Stimulated activated naive CD4-positive, alpha-beta T cell treated with Interleukin-2 at 50 U/mL for 16 hours (primary cell): Measurements from ENCODE around the gene GAREM1.
"Not testable (repeated sequence)": the region's sequence is repeated elsewhere in the genome, so short reads cannot be mapped to it uniquely, and the experiment has no call there.

Source experiments
- DNase-seq: peaks from one replicate; lab custom pipeline; 2025; lab: John Stamatoyannopoulos, UW

The GAREM1 gene

GRCh38 chr18:32368170-32368569, 102.5 kb downstream of the GAREM1 start:
- DNase-seq: no peak

- no peak for DNase-seq
Observed at GRCh38 chr18:32366586-32367538, 103.8 kb downstream of the GAREM1 start.

DNA sequence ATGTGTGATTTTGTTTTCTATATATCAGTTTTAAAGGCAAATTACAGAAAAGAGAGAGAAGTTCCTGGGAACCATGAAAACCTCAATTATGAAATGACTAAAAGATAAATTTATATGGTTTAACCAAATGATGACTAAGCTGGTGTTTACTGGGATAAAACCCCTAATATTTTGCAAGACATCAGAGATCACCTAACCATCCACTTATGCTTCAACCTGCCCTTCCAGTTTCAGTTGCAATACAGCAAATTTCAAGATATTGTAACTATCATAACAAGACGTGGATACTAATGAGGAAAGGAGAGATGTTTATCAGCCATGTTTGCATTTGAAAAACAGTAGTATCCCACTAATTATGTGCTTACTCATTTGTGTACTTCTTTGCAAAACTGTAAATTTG, 108.2 kb downstream of the GAREM1 start:
- no peak for DNase-seq

- no peak for DNase-seq
Observed at GRCh38 chr18:32360682-32361345, 109.9 kb downstream of the GAREM1 start.

GRCh38 chr18:32358529-32358928, 112.2 kb downstream of the GAREM1 start:
- no peak for DNase-seq

GRCh38 chr18:32358075-32358474, 112.6 kb downstream of the GAREM1 start:
- no peak for DNase-seq

DNA sequence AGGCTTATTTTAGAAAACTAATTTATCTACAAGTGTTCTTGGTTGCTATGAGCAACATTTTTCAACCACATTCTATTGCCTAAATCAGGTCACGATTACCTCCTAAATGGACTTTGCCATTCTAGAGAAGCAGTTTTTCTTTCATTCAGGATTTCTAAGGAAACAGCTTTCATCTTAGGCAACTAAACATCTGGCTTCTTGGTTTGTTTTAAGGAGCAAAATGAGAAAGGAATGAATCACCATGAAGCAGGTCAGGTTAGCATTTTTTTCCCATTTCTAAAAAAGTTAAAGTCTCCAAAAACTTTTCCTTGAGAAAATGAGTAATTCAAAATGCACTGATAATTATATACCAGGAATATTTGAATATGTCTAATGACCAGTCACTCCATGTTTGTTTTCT, 114.8 kb downstream of the GAREM1 start:
- no peak for DNase-seq

DNA sequence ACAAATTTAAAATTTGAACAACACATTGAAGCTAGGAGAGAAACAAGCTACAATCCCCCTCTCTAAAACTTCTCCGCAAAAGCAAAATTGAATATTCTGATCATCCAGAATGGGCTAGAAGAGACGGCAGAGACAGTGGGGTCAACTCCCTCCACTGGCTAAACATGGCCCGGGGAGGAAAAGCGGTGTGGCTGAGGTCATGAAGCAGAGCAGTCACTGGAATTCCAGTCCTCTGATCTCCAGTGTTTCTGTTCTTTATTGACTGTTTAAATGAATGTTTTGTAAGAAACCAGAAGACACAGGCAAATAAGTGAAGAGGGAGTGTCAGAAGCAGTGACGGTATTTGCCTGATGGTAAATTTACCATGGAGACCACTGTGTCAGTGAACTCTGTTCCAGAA, 116.2 kb downstream of the GAREM1 start:
- DNase-seq: no peak

DNA sequence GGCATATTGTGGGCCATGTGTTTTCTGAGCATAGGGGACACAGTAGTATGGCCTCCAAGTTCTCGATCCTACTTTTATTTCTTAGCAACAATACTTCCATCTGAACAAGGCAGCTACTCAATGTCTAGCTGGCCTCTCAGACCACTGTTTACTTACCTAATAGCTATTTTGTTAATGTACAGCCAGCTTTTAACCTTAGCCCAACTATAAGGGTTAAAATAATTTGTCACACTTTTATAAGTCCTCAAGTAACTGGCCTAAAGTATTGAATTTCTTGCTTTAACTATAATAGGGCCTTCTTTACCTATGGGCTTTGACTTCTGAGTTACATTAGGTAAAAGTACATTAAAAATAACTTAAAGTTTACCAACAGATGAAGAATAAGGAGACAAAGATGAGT, 117.4 kb downstream of the GAREM1 start:
- DNase-seq: no peak

DNA sequence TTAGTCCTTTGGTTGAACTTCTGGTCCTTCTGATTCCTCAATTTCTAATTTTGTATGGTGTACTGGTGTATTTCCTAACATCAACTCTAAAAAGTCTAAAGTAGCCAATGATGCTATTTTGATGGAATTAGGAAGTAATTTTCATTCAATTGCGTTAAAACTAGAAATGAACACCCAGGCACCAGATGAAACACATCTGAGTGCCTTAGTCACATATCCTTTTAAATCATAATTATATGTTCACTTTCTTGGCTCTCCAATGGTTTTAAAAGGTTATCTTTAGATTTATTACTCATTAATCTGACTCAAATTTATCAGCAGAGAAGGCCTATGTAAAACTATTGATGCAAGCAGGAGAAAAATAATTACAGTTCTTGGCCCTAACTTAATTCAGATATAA, 119.7 kb downstream of the GAREM1 start:
- no peak for DNase-seq

- no peak for DNase-seq
Observed at GRCh38 chr18:32349728-32350395, 120.8 kb downstream of the GAREM1 start.

DNA sequence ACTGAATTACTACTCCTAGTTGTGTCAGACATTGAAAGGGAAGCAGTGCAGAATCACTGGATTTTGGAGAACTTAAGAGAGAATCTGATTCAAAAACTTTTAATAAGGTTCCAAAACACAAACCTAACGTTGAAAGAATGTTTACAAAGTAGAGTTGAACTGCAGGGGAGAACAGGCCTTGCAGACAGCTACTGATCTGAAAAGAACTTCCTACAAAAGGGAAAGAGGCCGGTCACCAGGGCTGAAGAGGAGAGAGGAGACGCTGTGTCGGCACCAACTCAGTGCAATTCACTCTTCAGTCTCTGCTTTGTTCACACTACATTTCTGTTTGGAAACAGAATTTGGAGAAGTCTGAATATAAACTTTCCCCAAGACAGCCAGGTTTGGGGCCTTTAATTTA, 124.0 kb downstream of the GAREM1 start:
- no peak for DNase-seq

DNA sequence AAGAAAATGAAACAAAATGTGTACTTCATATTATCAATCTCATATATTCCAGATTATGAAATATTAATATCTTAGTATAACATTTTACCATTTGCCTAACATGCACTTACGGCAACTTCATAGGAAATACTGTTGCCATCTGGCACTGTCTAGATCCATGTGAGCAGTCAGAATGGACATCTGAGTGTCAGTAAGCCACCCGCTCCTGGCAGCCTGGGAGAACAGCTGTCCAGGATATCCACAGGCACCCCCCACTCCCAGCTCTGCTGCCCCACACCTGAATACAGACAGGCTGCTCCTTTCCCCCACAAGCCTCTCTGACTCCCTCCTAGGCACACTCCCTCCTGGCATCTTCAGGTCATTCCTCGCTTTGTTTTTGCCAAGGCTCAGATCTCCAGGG, 127.0 kb downstream of the GAREM1 start:
- no peak for DNase-seq

GRCh38 chr18:32341112-32341511, 129.6 kb downstream of the GAREM1 start:
- DNase-seq: not testable (repeated sequence)

DNA sequence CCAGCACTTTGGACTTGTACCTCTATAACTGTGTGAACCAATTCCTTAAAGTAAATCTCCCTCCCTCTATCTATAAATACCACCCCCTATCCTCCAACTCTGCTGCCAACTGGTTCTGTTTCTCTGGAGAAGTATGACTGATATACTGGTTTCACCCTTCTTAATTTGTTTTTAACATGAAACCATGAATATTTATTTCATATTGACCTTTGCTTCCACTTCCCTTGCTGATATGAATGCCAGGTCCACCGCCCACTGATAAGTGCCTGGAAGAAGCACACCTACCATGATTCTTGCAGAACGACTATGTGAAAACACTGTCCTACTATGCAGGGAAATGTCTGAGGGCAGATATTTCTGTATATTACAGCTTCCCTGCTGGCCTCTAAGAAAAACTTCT, 131.6 kb downstream of the GAREM1 start:
- DNase-seq: no peak

DNA sequence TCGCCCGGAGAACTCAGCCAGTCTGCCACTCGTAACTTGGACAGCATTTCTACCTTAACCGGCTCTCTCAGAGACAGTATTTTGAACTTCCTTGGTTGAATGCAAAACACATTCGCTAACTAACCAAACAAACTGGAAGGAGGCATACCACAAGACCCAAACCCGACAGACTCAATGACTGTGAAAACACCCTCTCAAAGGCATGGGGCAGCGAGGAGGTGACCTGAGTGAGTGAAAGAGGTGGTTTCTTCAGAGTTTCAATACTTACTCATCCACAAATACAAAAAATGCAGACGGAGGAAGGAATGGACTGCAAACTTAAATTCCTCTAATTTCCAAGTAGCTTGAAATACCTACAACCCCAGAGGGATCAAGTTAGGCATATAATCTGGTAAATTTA, 132.9 kb downstream of the GAREM1 start:
- no peak for DNase-seq

DNA sequence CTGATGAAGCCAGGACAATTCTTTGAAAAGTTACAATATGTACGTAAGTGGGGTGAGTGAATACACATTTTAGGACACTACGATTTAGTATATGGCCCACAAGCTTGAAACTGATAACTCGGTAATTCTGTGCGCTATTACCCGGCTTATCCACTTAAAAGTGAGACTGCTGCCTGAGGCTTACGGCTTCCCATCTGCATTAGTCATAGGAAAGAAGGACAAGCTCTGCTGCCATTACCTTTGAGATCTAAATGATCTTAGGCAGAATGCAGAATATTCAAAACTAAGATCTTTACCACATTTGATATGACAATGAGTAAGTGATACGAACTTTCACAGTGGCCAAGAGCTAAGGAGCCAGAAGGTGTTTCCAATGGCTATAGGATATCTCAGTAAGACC, 133.3 kb downstream of the GAREM1 start:
- no peak for DNase-seq

GRCh38 chr18:32335228-32335627, 135.5 kb downstream of the GAREM1 start:
- no peak for DNase-seq

- DNase-seq: no peak
Observed at GRCh38 chr18:32333781-32334180, 136.9 kb downstream of the GAREM1 start.

GRCh38 chr18:32332708-32333107, 138.0 kb downstream of the GAREM1 start:
- no peak for DNase-seq

DNA sequence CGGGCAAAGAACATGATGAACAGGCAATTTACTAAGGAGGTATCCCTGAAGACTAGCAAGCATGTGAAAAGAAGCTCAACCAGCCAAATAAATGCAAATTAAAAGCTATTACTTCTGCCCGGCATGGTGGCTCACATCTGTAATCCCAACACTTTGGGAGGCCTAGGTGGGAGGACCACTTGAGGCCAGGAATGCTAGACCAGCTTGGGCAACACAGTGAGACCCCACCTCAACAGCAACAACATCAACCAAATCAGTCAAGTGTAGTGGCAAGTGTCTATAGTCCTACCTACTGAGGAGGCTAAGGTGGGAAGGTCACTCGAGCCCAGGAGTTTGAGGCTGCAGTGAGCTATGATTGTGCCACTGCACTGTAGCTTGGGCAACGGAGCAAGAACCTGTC, 141.7 kb downstream of the GAREM1 start:
- no peak for DNase-seq

- DNase-seq: no peak
Observed at GRCh38 chr18:32328379-32328778, 142.3 kb downstream of the GAREM1 start.
